Chondrocyte (in vitro differentiated cells): Measurements from ENCODE around the gene MGAT4C. TPM values are rescaled to one million over a fixed set of nuclear protein-coding genes. Genes with fewer than 3 reads are reported as not detected.

Experiments used
- DNase-seq: peaks from one replicate; pipeline ENCODE4 v3.0.0; 2021; ENCODE audit warnings: mixed read lengths, low spot score
- H3K27ac Mint-ChIP-seq: one replicate; pipeline ENCODE4 v1.8.0; 2021; ENCODE audit warnings: mild to moderate bottlenecking, moderate library complexity, mixed read lengths; ENCODE audit not compliant: unreplicated experiment
- H3K27me3 Mint-ChIP-seq: 2 replicates; pipeline ENCODE4 v1.8.0; 2021; ENCODE audit warnings: low read depth, mixed read lengths
- H3K36me3 Mint-ChIP-seq: 2 replicates; pipeline ENCODE4 v1.8.0; 2021; ENCODE audit warnings: low read depth, mixed read lengths
- H3K4me1 Mint-ChIP-seq: 2 replicates; pipeline ENCODE4 v1.8.0; 2021; ENCODE audit warnings: low read depth, mild to moderate bottlenecking, mixed read lengths
- H3K4me3 Mint-ChIP-seq: one replicate; pipeline ENCODE4 v1.8.0; 2021; ENCODE audit warnings: mild to moderate bottlenecking, moderate library complexity, mixed read lengths; ENCODE audit not compliant: unreplicated experiment
- H3K9me3 Mint-ChIP-seq: 2 replicates; pipeline ENCODE4 v1.8.0; 2021; ENCODE audit warnings: low read depth, mixed read lengths
- CTCF ChIP-seq: fragments of 200-600 bp; sonication (generic); IDR thresholded peaks from 2 replicates; pipeline ENCODE4 v1.5.0; 2021; ENCODE audit warnings: antibody characterized with exemption, mild to moderate bottlenecking, moderate library complexity
- total RNA-seq: library from RNA; stranded (reverse); gene quantifications from 3 replicates; pipeline ENCODE4 v1.2.1, GENCODE V29; 2021

Gene MGAT4C
- total RNA-seq, 1 donor from 2014 or later: 0.30 TPM

GRCh38 chr12:85983601-85984000 is 272.6 kb downstream of the MGAT4C start:
- H3K4me1 Mint-ChIP-seq: no peaks in the 10 kb centered on the region

GRCh38 chr12:85979641-85980040 is 276.6 kb downstream of the MGAT4C start:
- no peak for DNase-seq
- no peak for TF ChIP-seq CTCF
- Mint-ChIP-seq H3K4me1 (no peaks in the 10 kb centered on the region), H3K36me3 (no peaks in the 10 kb centered on the region), H3K27me3 (no peaks in the 10 kb centered on the region), H3K9me3 (no peaks in the 10 kb centered on the region), H3K27ac (no peak overlapping the region), H3K4me3 (no peak overlapping the region)

More at GRCh38 chr12:85983601-85984000, 272.6 kb downstream of the MGAT4C start:
- no peak overlapping the region for H3K4me3 Mint-ChIP-seq
- no peak for DNase-seq
- H3K27ac Mint-ChIP-seq: no peak overlapping the region
- no peaks in the 10 kb centered on the region for H3K27me3 Mint-ChIP-seq
- no peaks in the 10 kb centered on the region for H3K36me3 Mint-ChIP-seq
- no peak for TF ChIP-seq CTCF
- no peaks in the 10 kb centered on the region for H3K9me3 Mint-ChIP-seq

- DNase-seq: no peak
- H3K27ac Mint-ChIP-seq: no peak overlapping the region
- H3K4me1 Mint-ChIP-seq: no peaks in the 10 kb centered on the region
- no peak overlapping the region for H3K4me3 Mint-ChIP-seq
- TF ChIP-seq CTCF: no peak
- no peaks in the 10 kb centered on the region for H3K9me3 Mint-ChIP-seq
- no peaks in the 10 kb centered on the region for H3K27me3 Mint-ChIP-seq
- no peaks in the 10 kb centered on the region for H3K36me3 Mint-ChIP-seq
Measured at GRCh38 chr12:85975716-85976115, 280.5 kb downstream of the MGAT4C start.

GRCh38 chr12:85971800-85972199 is 284.4 kb downstream of the MGAT4C start:
- H3K9me3 Mint-ChIP-seq: no peaks in the 10 kb centered on the region
- peak; percentile 48 for TF ChIP-seq CTCF
- no peak overlapping the region for H3K4me3 Mint-ChIP-seq
- no peaks in the 10 kb centered on the region for H3K27me3 Mint-ChIP-seq
- H3K4me1 Mint-ChIP-seq: no peaks in the 10 kb centered on the region
- no peak overlapping the region for H3K27ac Mint-ChIP-seq
- DNase-seq: no peak
- H3K36me3 Mint-ChIP-seq: no peaks in the 10 kb centered on the region

GRCh38 chr12:85968606-85969005 is 287.6 kb downstream of the MGAT4C start:
- Mint-ChIP-seq H3K4me3 (no peak overlapping the region), H3K9me3 (no peaks in the 10 kb centered on the region), H3K4me1 (no peaks in the 10 kb centered on the region), H3K36me3 (no peaks in the 10 kb centered on the region), H3K27me3 (no peaks in the 10 kb centered on the region), H3K27ac (no peak overlapping the region)
- no peak for TF ChIP-seq CTCF
- no peak for DNase-seq
